ENCODE measurements around the gene CSRP1. TPM values are rescaled to one million over a fixed set of nuclear protein-coding genes. Genes with fewer than 3 reads are reported as not detected.

Gene CSRP1
- total RNA-seq, 1 experiment from 2014 or later = 14.3 TPM

DNA sequence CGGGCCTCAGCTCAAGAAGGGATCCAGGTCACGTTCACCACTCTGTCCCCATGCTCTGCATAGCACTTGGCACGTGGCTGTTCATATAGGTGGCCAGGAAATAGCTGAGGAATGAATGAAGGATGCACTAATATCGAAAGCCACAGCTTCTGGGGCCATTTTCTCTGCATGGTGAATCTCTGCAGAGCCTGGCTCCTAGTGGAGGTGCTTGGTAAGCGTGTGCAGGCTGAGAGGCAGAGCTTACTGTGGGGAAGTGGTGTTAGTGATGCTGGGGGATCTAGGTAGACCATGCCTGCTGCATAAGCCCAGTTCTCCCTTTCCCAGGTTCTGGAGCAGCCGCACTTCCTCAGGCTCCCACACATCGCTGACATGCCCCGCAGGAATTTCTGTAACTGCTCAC lies 8.3 kb downstream of the CSRP1 start:
- TF ChIP-seq HMGA2 (CRISPR knock-in tag; IDR thresholded peaks at IDR 0.05) (no peak), ZNF219 (CRISPR knock-in tag; IDR thresholded peaks at IDR 0.05; ENCODE audit: borderline replicate concordance) (no peak), SOX15 (CRISPR knock-in tag; IDR thresholded peaks at IDR 0.05) (no peak), NR2C2 (CRISPR knock-in tag; IDR thresholded peaks at IDR 0.05) (no peak), NFE2L1 (CRISPR knock-in tag; IDR thresholded peaks at IDR 0.05) (no peak), OVOL2 (CRISPR knock-in tag; IDR thresholded peaks at IDR 0.05; ENCODE audit: borderline replicate concordance) (no peak), SP1 (CRISPR knock-in tag; conservative IDR thresholded peaks at IDR 0.05) (no peak), ESRRA (CRISPR knock-in tag; IDR thresholded peaks at IDR 0.05; ENCODE audit: borderline replicate concordance) (no peak), GRHL2 (CRISPR knock-in tag; IDR thresholded peaks at IDR 0.05; ENCODE audit: insufficient replicate concordance, severe bottlenecking) (no peak), TEAD1 (CRISPR knock-in tag; IDR thresholded peaks at IDR 0.05) (no peak), ETV6 (CRISPR knock-in tag; IDR thresholded peaks at IDR 0.05) (no peak), ZBTB21 (CRISPR knock-in tag; IDR thresholded peaks at IDR 0.05; ENCODE audit: borderline replicate concordance) (no peak), ZNF671 (CRISPR knock-in tag; IDR thresholded peaks at IDR 0.05) (no peak), ZNF138 (CRISPR knock-in tag; conservative IDR thresholded peaks at IDR 0.05) (no peak), ZNF423 (CRISPR knock-in tag; IDR thresholded peaks at IDR 0.05) (no peak)
- TF ChIP-seq, protein P1, sequence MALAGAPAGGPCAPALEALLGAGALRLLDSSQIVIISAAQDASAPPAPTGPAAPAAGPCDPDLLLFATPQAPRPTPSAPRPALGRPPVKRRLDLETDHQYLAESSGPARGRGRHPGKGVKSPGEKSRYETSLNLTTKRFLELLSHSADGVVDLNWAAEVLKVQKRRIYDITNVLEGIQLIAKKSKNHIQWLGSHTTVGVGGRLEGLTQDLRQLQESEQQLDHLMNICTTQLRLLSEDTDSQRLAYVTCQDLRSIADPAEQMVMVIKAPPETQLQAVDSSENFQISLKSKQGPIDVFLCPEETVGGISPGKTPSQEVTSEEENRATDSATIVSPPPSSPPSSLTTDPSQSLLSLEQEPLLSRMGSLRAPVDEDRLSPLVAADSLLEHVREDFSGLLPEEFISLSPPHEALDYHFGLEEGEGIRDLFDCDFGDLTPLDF (CRISPR knock-in tag; IDR thresholded peaks at IDR 0.05) = no peak
- TF ChIP-seq, protein P2, sequence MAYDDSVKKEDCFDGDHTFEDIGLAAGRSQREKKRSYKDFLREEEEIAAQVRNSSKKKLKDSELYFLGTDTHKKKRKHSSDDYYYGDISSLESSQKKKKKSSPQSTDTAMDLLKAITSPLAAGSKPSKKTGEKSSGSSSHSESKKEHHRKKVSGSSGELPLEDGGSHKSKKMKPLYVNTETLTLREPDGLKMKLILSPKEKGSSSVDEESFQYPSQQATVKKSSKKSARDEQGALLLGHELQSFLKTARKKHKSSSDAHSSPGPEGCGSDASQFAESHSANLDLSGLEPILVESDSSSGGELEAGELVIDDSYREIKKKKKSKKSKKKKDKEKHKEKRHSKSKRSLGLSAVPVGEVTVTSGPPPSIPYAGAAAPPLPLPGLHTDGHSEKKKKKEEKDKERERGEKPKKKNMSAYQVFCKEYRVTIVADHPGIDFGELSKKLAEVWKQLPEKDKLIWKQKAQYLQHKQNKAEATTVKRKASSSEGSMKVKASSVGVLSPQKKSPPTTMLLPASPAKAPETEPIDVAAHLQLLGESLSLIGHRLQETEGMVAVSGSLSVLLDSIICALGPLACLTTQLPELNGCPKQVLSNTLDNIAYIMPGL (CRISPR knock-in tag; IDR thresholded peaks at IDR 0.05) = no peak
- TF ChIP-seq, protein P3, sequence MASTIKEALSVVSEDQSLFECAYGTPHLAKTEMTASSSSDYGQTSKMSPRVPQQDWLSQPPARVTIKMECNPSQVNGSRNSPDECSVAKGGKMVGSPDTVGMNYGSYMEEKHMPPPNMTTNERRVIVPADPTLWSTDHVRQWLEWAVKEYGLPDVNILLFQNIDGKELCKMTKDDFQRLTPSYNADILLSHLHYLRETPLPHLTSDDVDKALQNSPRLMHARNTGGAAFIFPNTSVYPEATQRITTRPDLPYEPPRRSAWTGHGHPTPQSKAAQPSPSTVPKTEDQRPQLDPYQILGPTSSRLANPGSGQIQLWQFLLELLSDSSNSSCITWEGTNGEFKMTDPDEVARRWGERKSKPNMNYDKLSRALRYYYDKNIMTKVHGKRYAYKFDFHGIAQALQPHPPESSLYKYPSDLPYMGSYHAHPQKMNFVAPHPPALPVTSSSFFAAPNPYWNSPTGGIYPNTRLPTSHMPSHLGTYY (CRISPR knock-in tag; IDR thresholded peaks at IDR 0.05) = no peak
- TF ChIP-seq, protein P4, sequence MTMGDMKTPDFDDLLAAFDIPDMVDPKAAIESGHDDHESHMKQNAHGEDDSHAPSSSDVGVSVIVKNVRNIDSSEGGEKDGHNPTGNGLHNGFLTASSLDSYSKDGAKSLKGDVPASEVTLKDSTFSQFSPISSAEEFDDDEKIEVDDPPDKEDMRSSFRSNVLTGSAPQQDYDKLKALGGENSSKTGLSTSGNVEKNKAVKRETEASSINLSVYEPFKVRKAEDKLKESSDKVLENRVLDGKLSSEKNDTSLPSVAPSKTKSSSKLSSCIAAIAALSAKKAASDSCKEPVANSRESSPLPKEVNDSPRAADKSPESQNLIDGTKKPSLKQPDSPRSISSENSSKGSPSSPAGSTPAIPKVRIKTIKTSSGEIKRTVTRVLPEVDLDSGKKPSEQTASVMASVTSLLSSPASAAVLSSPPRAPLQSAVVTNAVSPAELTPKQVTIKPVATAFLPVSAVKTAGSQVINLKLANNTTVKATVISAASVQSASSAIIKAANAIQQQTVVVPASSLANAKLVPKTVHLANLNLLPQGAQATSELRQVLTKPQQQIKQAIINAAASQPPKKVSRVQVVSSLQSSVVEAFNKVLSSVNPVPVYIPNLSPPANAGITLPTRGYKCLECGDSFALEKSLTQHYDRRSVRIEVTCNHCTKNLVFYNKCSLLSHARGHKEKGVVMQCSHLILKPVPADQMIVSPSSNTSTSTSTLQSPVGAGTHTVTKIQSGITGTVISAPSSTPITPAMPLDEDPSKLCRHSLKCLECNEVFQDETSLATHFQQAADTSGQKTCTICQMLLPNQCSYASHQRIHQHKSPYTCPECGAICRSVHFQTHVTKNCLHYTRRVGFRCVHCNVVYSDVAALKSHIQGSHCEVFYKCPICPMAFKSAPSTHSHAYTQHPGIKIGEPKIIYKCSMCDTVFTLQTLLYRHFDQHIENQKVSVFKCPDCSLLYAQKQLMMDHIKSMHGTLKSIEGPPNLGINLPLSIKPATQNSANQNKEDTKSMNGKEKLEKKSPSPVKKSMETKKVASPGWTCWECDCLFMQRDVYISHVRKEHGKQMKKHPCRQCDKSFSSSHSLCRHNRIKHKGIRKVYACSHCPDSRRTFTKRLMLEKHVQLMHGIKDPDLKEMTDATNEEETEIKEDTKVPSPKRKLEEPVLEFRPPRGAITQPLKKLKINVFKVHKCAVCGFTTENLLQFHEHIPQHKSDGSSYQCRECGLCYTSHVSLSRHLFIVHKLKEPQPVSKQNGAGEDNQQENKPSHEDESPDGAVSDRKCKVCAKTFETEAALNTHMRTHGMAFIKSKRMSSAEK (CRISPR knock-in tag; IDR thresholded peaks at IDR 0.05; ENCODE audit: borderline replicate concordance) = no peak
- TF ChIP-seq, protein P5, sequence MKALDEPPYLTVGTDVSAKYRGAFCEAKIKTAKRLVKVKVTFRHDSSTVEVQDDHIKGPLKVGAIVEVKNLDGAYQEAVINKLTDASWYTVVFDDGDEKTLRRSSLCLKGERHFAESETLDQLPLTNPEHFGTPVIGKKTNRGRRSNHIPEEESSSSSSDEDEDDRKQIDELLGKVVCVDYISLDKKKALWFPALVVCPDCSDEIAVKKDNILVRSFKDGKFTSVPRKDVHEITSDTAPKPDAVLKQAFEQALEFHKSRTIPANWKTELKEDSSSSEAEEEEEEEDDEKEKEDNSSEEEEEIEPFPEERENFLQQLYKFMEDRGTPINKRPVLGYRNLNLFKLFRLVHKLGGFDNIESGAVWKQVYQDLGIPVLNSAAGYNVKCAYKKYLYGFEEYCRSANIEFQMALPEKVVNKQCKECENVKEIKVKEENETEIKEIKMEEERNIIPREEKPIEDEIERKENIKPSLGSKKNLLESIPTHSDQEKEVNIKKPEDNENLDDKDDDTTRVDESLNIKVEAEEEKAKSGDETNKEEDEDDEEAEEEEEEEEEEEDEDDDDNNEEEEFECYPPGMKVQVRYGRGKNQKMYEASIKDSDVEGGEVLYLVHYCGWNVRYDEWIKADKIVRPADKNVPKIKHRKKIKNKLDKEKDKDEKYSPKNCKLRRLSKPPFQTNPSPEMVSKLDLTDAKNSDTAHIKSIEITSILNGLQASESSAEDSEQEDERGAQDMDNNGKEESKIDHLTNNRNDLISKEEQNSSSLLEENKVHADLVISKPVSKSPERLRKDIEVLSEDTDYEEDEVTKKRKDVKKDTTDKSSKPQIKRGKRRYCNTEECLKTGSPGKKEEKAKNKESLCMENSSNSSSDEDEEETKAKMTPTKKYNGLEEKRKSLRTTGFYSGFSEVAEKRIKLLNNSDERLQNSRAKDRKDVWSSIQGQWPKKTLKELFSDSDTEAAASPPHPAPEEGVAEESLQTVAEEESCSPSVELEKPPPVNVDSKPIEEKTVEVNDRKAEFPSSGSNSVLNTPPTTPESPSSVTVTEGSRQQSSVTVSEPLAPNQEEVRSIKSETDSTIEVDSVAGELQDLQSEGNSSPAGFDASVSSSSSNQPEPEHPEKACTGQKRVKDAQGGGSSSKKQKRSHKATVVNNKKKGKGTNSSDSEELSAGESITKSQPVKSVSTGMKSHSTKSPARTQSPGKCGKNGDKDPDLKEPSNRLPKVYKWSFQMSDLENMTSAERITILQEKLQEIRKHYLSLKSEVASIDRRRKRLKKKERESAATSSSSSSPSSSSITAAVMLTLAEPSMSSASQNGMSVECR (CRISPR knock-in tag; IDR thresholded peaks at IDR 0.05; ENCODE audit: borderline replicate concordance) = no peak
- Mint-ChIP-seq H3K27ac (no peak overlapping the region), H3K36me3 (peaks cover under 1% of the 10 kb centered on the region), H3K4me3 (no peak overlapping the region), H3K27me3 (ENCODE audit: low read depth) (no peaks in the 10 kb centered on the region), H3K9me3 (peaks cover under 1% of the 10 kb centered on the region; the same call in 1 of the 2 replicates), H3K4me1 (peaks cover 39% of the 10 kb centered on the region)
- ChIA-PET CTCF (interaction anchor here (1.1 to 11.6 kb wide), 10 partner anchors 11 to 397 kb away, joined by 3 to 276 read pairs (median 4); partner anchors contain the start of gene PHLDA3), POLR2A (no interaction called here)
- ATAC-seq = no peak
- no peak for DNase-seq (ENCODE audit: low spot score)
